ENCODE measurements around the gene SLC22A25.

DNA sequence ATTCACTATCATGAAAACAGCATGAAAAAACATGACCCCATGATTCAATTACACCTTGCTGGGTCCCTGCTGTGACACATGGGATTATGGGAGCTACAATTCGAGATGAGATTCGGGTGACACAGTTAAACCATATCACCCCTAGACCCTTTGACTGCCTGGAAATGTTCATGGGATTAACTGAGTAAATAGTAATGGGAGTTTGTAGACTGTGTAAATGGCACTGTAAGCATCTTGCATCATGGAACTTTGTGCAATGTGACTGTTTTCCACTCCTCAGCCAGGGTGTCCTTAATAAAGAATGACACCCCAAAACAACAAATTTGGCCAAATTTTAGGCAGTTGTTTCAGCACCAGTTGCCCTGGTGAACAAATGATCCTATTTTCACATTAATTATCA lies 7.9 kb upstream of the SLC22A25 start:
- TF ChIP-seq, protein P1, sequence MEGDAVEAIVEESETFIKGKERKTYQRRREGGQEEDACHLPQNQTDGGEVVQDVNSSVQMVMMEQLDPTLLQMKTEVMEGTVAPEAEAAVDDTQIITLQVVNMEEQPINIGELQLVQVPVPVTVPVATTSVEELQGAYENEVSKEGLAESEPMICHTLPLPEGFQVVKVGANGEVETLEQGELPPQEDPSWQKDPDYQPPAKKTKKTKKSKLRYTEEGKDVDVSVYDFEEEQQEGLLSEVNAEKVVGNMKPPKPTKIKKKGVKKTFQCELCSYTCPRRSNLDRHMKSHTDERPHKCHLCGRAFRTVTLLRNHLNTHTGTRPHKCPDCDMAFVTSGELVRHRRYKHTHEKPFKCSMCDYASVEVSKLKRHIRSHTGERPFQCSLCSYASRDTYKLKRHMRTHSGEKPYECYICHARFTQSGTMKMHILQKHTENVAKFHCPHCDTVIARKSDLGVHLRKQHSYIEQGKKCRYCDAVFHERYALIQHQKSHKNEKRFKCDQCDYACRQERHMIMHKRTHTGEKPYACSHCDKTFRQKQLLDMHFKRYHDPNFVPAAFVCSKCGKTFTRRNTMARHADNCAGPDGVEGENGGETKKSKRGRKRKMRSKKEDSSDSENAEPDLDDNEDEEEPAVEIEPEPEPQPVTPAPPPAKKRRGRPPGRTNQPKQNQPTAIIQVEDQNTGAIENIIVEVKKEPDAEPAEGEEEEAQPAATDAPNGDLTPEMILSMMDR (IDR thresholded peaks at IDR 0.05): no peak
- no peak for TF ChIP-seq POLR2A (IDR thresholded peaks at IDR 0.05)
